IMR-90 (cell line): ENCODE measurements around the gene PTGES3L. TPM values are rescaled to one million over a fixed set of nuclear protein-coding genes. Genes with fewer than 3 reads are reported as not detected.
"Not testable (repeated sequence)": the region's sequence is repeated elsewhere in the genome, so short reads cannot be mapped to it uniquely, and the experiment has no call there.

ENCODE experiments used
- ATAC-seq: fragments of 200-7000 bp; cut with Tn5 transposase; 2 replicates; pipeline ENCODE4 v1.9.1; 2020; ENCODE audit warnings: low read depth, mild to moderate bottlenecking, moderate library complexity
- BruUV-seq: library from RNA; stranded (reverse); fragments of 400-500 nt; replicated peaks from 2 replicates; lab custom pipeline; 2021; lab: Mats Ljungman, UMichigan
- CTCF ChIA-PET: fragments of 300-600 bp; formaldehyde crosslinking; extraction: SDS; loops from one replicate; lab custom pipeline; 2021; ENCODE audit warnings: antibody characterized with exemption; lab: Yijun Ruan, JAX
- POLR2A ChIA-PET: fragments of 300-600 bp; sonication (Branson Sonifier 250); formaldehyde crosslinking; loops from one replicate; lab custom pipeline; 2022; ENCODE audit warnings: antibody characterized with exemption; ENCODE audit not compliant: unreplicated experiment; lab: Charles Lee
- DNase-seq: peaks from one replicate; pipeline ENCODE4 v3.0.0; 2013
- H2AFZ ChIP-seq: replicated peaks from 2 replicates; pipeline ENCODE3; 2013; ENCODE audit warnings: low read length, mild to moderate bottlenecking; ENCODE audit not compliant: poor library complexity
- H2AK5ac ChIP-seq: 2 replicates; pipeline ENCODE4 v1.6.1; 2013; ENCODE audit warnings: low read depth, low read length, inconsistent platforms
- H2AK9ac ChIP-seq: replicated peaks from 2 replicates; pipeline ENCODE3; 2013; ENCODE audit warnings: mild to moderate bottlenecking, low read depth, low read length, moderate library complexity; ENCODE audit not compliant: poor library complexity
- H2BK120ac ChIP-seq: 2 replicates; pipeline ENCODE4 v1.6.1; 2013; ENCODE audit warnings: low read depth, low read length, inconsistent platforms
- H2BK15ac ChIP-seq: 3 replicates; pipeline ENCODE4 v1.6.1; 2013; ENCODE audit warnings: low read depth, low read length, inconsistent platforms
- H2BK20ac ChIP-seq: 2 replicates; pipeline ENCODE4 v1.6.1; 2013; ENCODE audit warnings: low read depth, mild to moderate bottlenecking, inconsistent platforms, low read length, moderate library complexity
- H2BK5ac ChIP-seq: 2 replicates; pipeline ENCODE4 v1.6.1; 2013; ENCODE audit warnings: mild to moderate bottlenecking, low read depth, low read length, inconsistent platforms; ENCODE audit not compliant: poor library complexity, severe bottlenecking
- H3K14ac ChIP-seq: replicated peaks from 2 replicates; pipeline ENCODE4 v1.6.1; 2013; ENCODE audit warnings: low read depth, low read length, inconsistent platforms
- H3K18ac ChIP-seq: 2 replicates; pipeline ENCODE4 v1.6.1; 2013; ENCODE audit warnings: low read depth, low read length, control low read depth
- H3K23ac ChIP-seq: 2 replicates; pipeline ENCODE4 v1.6.1; 2013; ENCODE audit warnings: low read depth, low read length, inconsistent platforms
- H3K27ac ChIP-seq: 2 replicates; pipeline ENCODE4 v1.5.1; 2013; ENCODE audit warnings: mild to moderate bottlenecking, control low read depth, low read length; ENCODE audit not compliant: insufficient read depth
- H3K27me3 ChIP-seq: 2 replicates; pipeline ENCODE4 v1.6.1; 2013; ENCODE audit warnings: low read length; ENCODE audit not compliant: control insufficient read depth, insufficient read depth
- H3K36me3 ChIP-seq: 2 replicates; pipeline ENCODE4 v1.6.1; 2013; ENCODE audit warnings: low read length, mixed read lengths; ENCODE audit not compliant: control insufficient read depth, insufficient read depth
- H3K4ac ChIP-seq: 2 replicates; pipeline ENCODE4 v1.6.1; 2013; ENCODE audit warnings: low read depth, low read length, inconsistent platforms
- H3K4me1 ChIP-seq: 2 replicates; pipeline ENCODE4 v1.6.1; 2013; ENCODE audit warnings: low read length, mixed read lengths; ENCODE audit not compliant: control insufficient read depth, insufficient read depth
- H3K4me2 ChIP-seq: 2 replicates; pipeline ENCODE4 v1.6.1; 2013; ENCODE audit warnings: low read depth, mild to moderate bottlenecking, control low read depth, low read length, moderate library complexity
- H3K4me3 ChIP-seq: 2 replicates; pipeline ENCODE4 v1.5.1; 2013; ENCODE audit warnings: low read depth, mild to moderate bottlenecking, control low read depth, low read length, moderate library complexity; ENCODE audit not compliant: insufficient read depth
- H3K56ac ChIP-seq: 2 replicates; pipeline ENCODE4 v1.6.1; 2013; ENCODE audit warnings: low read length, inconsistent platforms; ENCODE audit not compliant: insufficient read depth; ENCODE audit errors: extremely low read depth
- H3K79me1 ChIP-seq, 2 experiments: 2 replicates each; pipeline ENCODE4 v1.6.1; 2013; ENCODE audit warnings: low read length in 2 of 2, inconsistent platforms in 1 of 2, low read depth in 1 of 2
- H3K9ac ChIP-seq: 2 replicates; pipeline ENCODE4 v1.6.1; 2013; ENCODE audit warnings: low read depth, low read length, control low read depth
- H3K9me1 ChIP-seq: 2 replicates; pipeline ENCODE4 v1.6.1; 2013; ENCODE audit warnings: low read length, inconsistent platforms; ENCODE audit not compliant: insufficient read depth
- H3K9me3 ChIP-seq: 2 replicates; pipeline ENCODE4 v1.6.1; 2013; ENCODE audit warnings: low read length; ENCODE audit not compliant: control insufficient read depth, insufficient read depth
- H4K20me1 ChIP-seq: 2 replicates; pipeline ENCODE4 v1.6.1; 2013; ENCODE audit warnings: low read length, inconsistent platforms; ENCODE audit not compliant: insufficient read depth
- H4K5ac ChIP-seq: 2 replicates; pipeline ENCODE4 v1.6.1; 2013; ENCODE audit warnings: mild to moderate bottlenecking, low read depth, low read length, control low read depth
- H4K8ac ChIP-seq, 2 experiments: 2 replicates each; pipeline ENCODE4 v1.6.1; 2013; ENCODE audit warnings: low read depth in 2 of 2, low read length in 2 of 2, control low read depth in 1 of 2, inconsistent platforms in 1 of 2
- H4K91ac ChIP-seq: 2 replicates; pipeline ENCODE4 v1.6.1; 2013; ENCODE audit warnings: low read depth, low read length, inconsistent platforms; ENCODE audit not compliant: insufficient read depth
- CTCF ChIP-seq: conservative IDR thresholded peaks from 2 replicates; pipeline ENCODE4 v1.5.1; 2012; ENCODE audit warnings: mild to moderate bottlenecking, low read depth, low read length, improper control_type of control experiment
- FOS ChIP-seq: fragments of 150-350 bp; IDR thresholded peaks from 2 replicates; pipeline ENCODE4 v1.6.1; 2016; ENCODE audit warnings: low read depth, low read length
- RAD21 ChIP-seq: IDR thresholded peaks from 2 replicates; pipeline ENCODE4 v1.6.1; 2012; ENCODE audit warnings: low read length, improper control_type of control experiment
- WGBS, 2 experiments: methylation state at CpG; one replicate each; pipeline versions ENCODE4 v1.1.5 to v1.1.7; 2013; ENCODE audit warnings: missing lambda C conversion rate in 2 of 2; ENCODE audit not compliant: insufficient read length in 1 of 2; ENCODE audit errors: extremely low coverage in 2 of 2; 5-methylcytosine and 5-hydroxymethylcytosine counted together
- dilution Hi-C: fragments of 300-500 bp; cut with HindIII; formaldehyde crosslinking; loops from one replicate; pipeline ENCODE4 v1.14.3; 2018; ENCODE audit warnings: low sequenced_read_pairs; ENCODE audit not compliant: unreplicated experiment
- in situ Hi-C: fragments of 300-500 bp; cut with MboI; formaldehyde crosslinking; loops from 3 replicates; pipeline ENCODE4 v1.14.3; 2019; ENCODE audit warnings: low sequenced_read_pairs, inconsistent platforms, mixed read lengths
- intact Hi-C: fragments of 100-400 bp; cut with micrococcal nuclease; formaldehyde crosslinking; loops from 2 replicates; pipeline ENCODE4 v1.10.0; 2022
- polyA plus RNA-seq, 3 experiments: library from polyadenylated mRNA; depleted of rRNA; stranded (reverse); fragments of >200 nt; gene quantifications; 2 replicates each; pipeline ENCODE4 v1.2.3, GENCODE V29; 2012; ENCODE audit warnings: low replicate concordance in 1 of 3
- total RNA-seq: library from RNA; depleted of rRNA; stranded (reverse); fragments of >200 nt; gene quantifications from 2 replicates; pipeline ENCODE4 v1.2.3, GENCODE V29; 2012

The PTGES3L gene
- total and polyA plus RNA-seq, 2 of the 4 experiments (the other 2 are of a cell fraction), result 1.4 to 2.4 TPM

- peaks cover 25% of the 10 kb centered on the region for H3K27me3 ChIP-seq
- H3K4me3 ChIP-seq, result no peak overlapping the region
- H2AK5ac ChIP-seq, result no peak overlapping the region
- BruUV-seq, result no TSS peak
- no peak overlapping the region for H2BK20ac ChIP-seq
- no peak overlapping the region for H2BK15ac ChIP-seq
- H3K9me3 ChIP-seq, result no peaks in the 10 kb centered on the region
- no peak overlapping the region for H4K5ac ChIP-seq
- H3K9me1 ChIP-seq, result peaks cover 7% of the 10 kb centered on the region; the same call in 1 of the 2 replicates
- 30% methylated on average over 2 of the region's 5 CpGs; no CpG with 5 or more reads in 1 of the 2 experiments for WGBS, 2 experiments
- dilution Hi-C loops (no loop called here), intact Hi-C loops (no loop called here), in situ Hi-C loops (no loop called here)
- no peaks in the 10 kb centered on the region for H3K79me1 ChIP-seq
- H3K23ac ChIP-seq, result no peak overlapping the region; the same call in 1 of the 2 replicates
- CTCF ChIA-PET, result interaction anchor here (0.9 kb wide), 1 partner anchor 14 kb away, joined by 4 read pairs; no protein-coding TSS in a partner anchor
- no peak overlapping the region for H3K18ac ChIP-seq
- no peak for DNase-seq
- no peak overlapping the region for H3K27ac ChIP-seq
- H2BK5ac ChIP-seq, result no peak overlapping the region
- H3K4ac ChIP-seq, result no peak overlapping the region
- no peak overlapping the region for H4K91ac ChIP-seq
- H3K14ac ChIP-seq, result no peak overlapping the region
- no peak overlapping the region for H3K9ac ChIP-seq
- no peak overlapping the region for H2BK120ac ChIP-seq
- no peak overlapping the region for H3K4me2 ChIP-seq
- peaks cover 5% of the 10 kb centered on the region; the same call in 1 of the 2 replicates for H3K4me1 ChIP-seq
- H2AFZ ChIP-seq, result no peak overlapping the region
- no peak overlapping the region for H2AK9ac ChIP-seq
- TF ChIP-seq FOS (no peak), CTCF (no peak), RAD21 (no peak)
- H4K20me1 ChIP-seq, result no peaks in the 10 kb centered on the region
- no peak for ATAC-seq
- no peaks in the 10 kb centered on the region for H3K36me3 ChIP-seq
- H3K56ac ChIP-seq, result no peak overlapping the region
- H4K8ac ChIP-seq, result no peak overlapping the region
- POLR2A ChIA-PET, result no interaction called here
Observed at GRCh38 chr17:42924891-42925290, 55.0 kb downstream of the PTGES3L start.

- H2BK120ac ChIP-seq, BruUV-seq, H3K18ac ChIP-seq, H2AK5ac ChIP-seq, H2AFZ ChIP-seq, H3K9me3 ChIP-seq, H3K56ac ChIP-seq, H3K4ac ChIP-seq, H2AK9ac ChIP-seq, in situ Hi-C loops, H3K4me3 ChIP-seq, H3K4me1 ChIP-seq, ATAC-seq, H3K36me3 ChIP-seq, H4K91ac ChIP-seq, H2BK15ac ChIP-seq, dilution Hi-C loops, H4K20me1 ChIP-seq, H4K5ac ChIP-seq, H3K23ac ChIP-seq, H2BK5ac ChIP-seq, H4K8ac ChIP-seq, H3K27ac ChIP-seq, H3K4me2 ChIP-seq, CTCF ChIA-PET, H3K14ac ChIP-seq, DNase-seq, intact Hi-C loops, H3K9me1 ChIP-seq, H3K9ac ChIP-seq, H3K79me1 ChIP-seq, H2BK20ac ChIP-seq: not testable (repeated sequence)
- peaks cover 30% of the 10 kb centered on the region for H3K27me3 ChIP-seq
- POLR2A ChIA-PET, result interaction anchor here (0.5 kb wide), 1 partner anchor 197 kb away, joined by 4 read pairs; no protein-coding TSS in a partner anchor
- 100% methylated on average over 3 of the region's 7 CpGs; no CpG with 5 or more reads in 1 of the 2 experiments for WGBS, 2 experiments
Observed at GRCh38 chr17:42923472-42923871, 56.4 kb downstream of the PTGES3L start.
